C4-2B (cell line): ENCODE data around the gene PIH1D1.
"Not testable (repeated sequence)": the region's sequence is repeated elsewhere in the genome, so short reads cannot be mapped to it uniquely, and the experiment has no call there.

Source experiments
- H3K27ac ChIP-seq: fragments of 450-650 bp; 2 replicates; pipeline ENCODE4 v1.5.1; 2017
- CTCF ChIP-seq: fragments of 450-650 bp; conservative IDR thresholded peaks from 2 replicates; pipeline ENCODE4 v1.5.1; 2017; ENCODE audit warnings: mild to moderate bottlenecking
- ZFX ChIP-seq: fragments of 450-650 bp; IDR thresholded peaks from 2 replicates; pipeline ENCODE4 v1.6.1; 2017

Gene PIH1D1

GRCh38 chr19:49448432-49448786, 3.2 kb downstream of the PIH1D1 start:
- no peak for TF ChIP-seq ZFX
- no peak overlapping the region for H3K27ac ChIP-seq

GRCh38 chr19:49447485-49448431, 3.9 kb downstream of the PIH1D1 start:
- H3K27ac ChIP-seq, result no peak overlapping the region
- TF ChIP-seq ZFX (no peak), CTCF (no peak)

- TF ChIP-seq ZFX (no peak), CTCF (no peak)
Measured at GRCh38 chr19:49445997-49446396, 5.6 kb downstream of the PIH1D1 start.

GRCh38 chr19:49444100-49444700, 7.4 kb downstream of the PIH1D1 start:
- H3K27ac ChIP-seq, result not testable (repeated sequence)

More at GRCh38 chr19:49445997-49446396, 5.6 kb downstream of the PIH1D1 start:
- no peak overlapping the region for H3K27ac ChIP-seq

- TF ChIP-seq ZFX, result no peak
- peak; percentile 99 for TF ChIP-seq CTCF
- H3K27ac ChIP-seq, result peak overlapping the region; percentile 61
Measured at GRCh38 chr19:49443366-49444099, 8.1 kb downstream of the PIH1D1 start.

- peak overlapping the region; percentile 61 for H3K27ac ChIP-seq
Measured at GRCh38 chr19:49442771-49443365, 8.7 kb downstream of the PIH1D1 start.

GRCh38 chr19:49442354-49442753, 9.3 kb downstream of the PIH1D1 start:
- no peak for TF ChIP-seq ZFX
- H3K27ac ChIP-seq, result no peak overlapping the region

More at GRCh38 chr19:49442771-49443365, 8.7 kb downstream of the PIH1D1 start:
- TF ChIP-seq ZFX, result no peak
- no peak for TF ChIP-seq CTCF

GRCh38 chr19:49441960-49442350, 9.7 kb downstream of the PIH1D1 start:
- no peak overlapping the region for H3K27ac ChIP-seq
- TF ChIP-seq ZFX, result no peak
- no peak for TF ChIP-seq CTCF
